ENCODE measurements around the gene KCNK10.

GRCh38 chr14:88323086-88323522, at the start of gene KCNK10:
- no peak for TF ChIP-seq EZH2 (IDR thresholded peaks at IDR 0.05; ENCODE audit: insufficient read depth, poor library complexity, severe bottlenecking)
- no peak for TF ChIP-seq EZH2phosphoT487 (IDR thresholded peaks at IDR 0.05; ENCODE audit: insufficient read depth, low read depth)

Data from GM23248 (cell line).